Suprapubic skin (tissue), 4 donors: ENCODE data around the gene CA12. TPM values are rescaled to one million over a fixed set of nuclear protein-coding genes. Genes with fewer than 3 reads are reported as not detected.

Experiments used
- DNase-seq, 2 donors: peaks; one replicate each; pipeline ENCODE4 v3.0.0-alpha.2; 2019; ENCODE audit warnings: low spot score in 2 of 2
- H3K27ac ChIP-seq: fragments of 200-600 bp; sonication (generic); one replicate; pipeline ENCODE4 v1.5.1; 2019
- H3K27me3 ChIP-seq: fragments of 200-600 bp; sonication (generic); one replicate; pipeline ENCODE4 v1.5.1; 2019
- H3K36me3 ChIP-seq: fragments of 200-600 bp; sonication (generic); one replicate; pipeline ENCODE4 v1.5.1; 2019
- H3K4me1 ChIP-seq: fragments of 200-600 bp; sonication (generic); one replicate; pipeline ENCODE4 v1.5.1; 2019
- H3K4me3 ChIP-seq: fragments of 200-600 bp; sonication (generic); one replicate; pipeline ENCODE4 v1.5.1; 2019; ENCODE audit warnings: mild to moderate bottlenecking
- H3K9me3 ChIP-seq: fragments of 200-600 bp; sonication (generic); one replicate; pipeline ENCODE4 v1.5.1; 2019
- CTCF ChIP-seq, 2 donors: fragments of 200-600 bp in 1 of 2; fragments of 450-650 bp in 1 of 2; sonication (generic) in 1 of 2; IDR thresholded peaks; one replicate each; pipeline ENCODE4 v1.5.1; 2016 to 2019; ENCODE audit warnings: antibody characterized with exemption in 2 of 2, mild to moderate bottlenecking in 1 of 2, moderate library complexity in 1 of 2
- EP300 ChIP-seq: sonication (generic); formaldehyde crosslinking; IDR thresholded peaks from one replicate; pipeline ENCODE4 v1.6.1; 2017; ENCODE audit warnings: antibody characterized with exemption
- POLR2A ChIP-seq, 2 donors: fragments of 450-650 bp; IDR thresholded peaks; one replicate each; pipeline ENCODE4 v1.6.1; 2017; ENCODE audit warnings: antibody characterized with exemption in 2 of 2, mild to moderate bottlenecking in 2 of 2, moderate library complexity in 2 of 2
- POLR2AphosphoS5 ChIP-seq, 3 donors: sonication (generic); formaldehyde crosslinking; IDR thresholded peaks; one replicate each; pipeline ENCODE4 v1.6.1; 2017; ENCODE audit warnings: antibody characterized with exemption in 3 of 3
- WGBS: methylation state at CpG from one replicate; pipeline ENCODE4 v1.1.5; 2018; 5-methylcytosine and 5-hydroxymethylcytosine counted together
- total RNA-seq, 4 donors: library from RNA; depleted of rRNA; stranded (reverse); fragments of >200 nt; gene quantifications; one replicate each; pipeline ENCODE4 v1.1.0, GENCODE V29; 2016

Gene CA12
- total RNA-seq, 4 donors from 2014 or later = 292 to 338 (median 317) TPM

DNA sequence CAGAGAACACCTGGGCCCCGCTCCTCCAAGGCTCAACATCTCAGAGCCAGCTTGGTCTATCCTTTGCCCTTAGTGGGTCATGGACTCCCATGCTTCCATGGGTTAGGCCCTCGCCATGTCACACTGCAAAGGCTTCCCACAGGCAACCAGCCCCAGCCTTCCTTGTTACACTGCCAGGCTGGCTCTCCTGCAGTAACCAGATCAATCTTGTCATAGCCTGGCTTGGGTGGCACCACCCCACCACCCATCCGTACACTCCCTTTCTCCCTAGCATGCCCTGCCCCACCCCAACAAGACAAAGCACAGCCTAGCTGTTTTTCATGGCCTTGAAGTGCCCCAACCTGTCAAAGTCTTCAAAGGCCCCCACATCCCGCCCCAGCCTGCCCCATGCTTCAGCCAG is 30.5 kb downstream of the CA12 start:
- peaks cover 79% of the 10 kb centered on the region for H3K4me1 ChIP-seq
- H3K27ac ChIP-seq = peak overlapping the region; percentile 89
- H3K9me3 ChIP-seq = no peaks in the 10 kb centered on the region
- H3K27me3 ChIP-seq = no peaks in the 10 kb centered on the region
- no peak overlapping the region for H3K4me3 ChIP-seq
- no peak for DNase-seq
- WGBS = 53% methylated on average over 4 of the region's 4 CpGs
- H3K36me3 ChIP-seq = no peaks in the 10 kb centered on the region
- peak in 1 of 3 donors; percentile 57 for TF ChIP-seq POLR2AphosphoS5 (IDR thresholded peaks at IDR 0.05)
- no peak for TF ChIP-seq EP300
- TF ChIP-seq CTCF (IDR thresholded peaks at IDR 0.05) = no peak
- no peak for TF ChIP-seq POLR2A (IDR thresholded peaks at IDR 0.05)

- H3K4me1 ChIP-seq = peaks cover 81% of the 10 kb centered on the region
- peak overlapping the region; percentile 89 for H3K27ac ChIP-seq
- no peak overlapping the region for H3K4me3 ChIP-seq
- no peaks in the 10 kb centered on the region for H3K36me3 ChIP-seq
- H3K27me3 ChIP-seq = no peaks in the 10 kb centered on the region
- WGBS = 21% methylated on average over 5 of the region's 5 CpGs
- H3K9me3 ChIP-seq = no peaks in the 10 kb centered on the region
- DNase-seq = no peak
- TF ChIP-seq POLR2A (IDR thresholded peaks at IDR 0.05) (no peak), POLR2AphosphoS5 (IDR thresholded peaks at IDR 0.05) (peak in 1 of 3 donors; percentile 22)
Measured at GRCh38 chr15:63350178-63350621, 31.4 kb downstream of the CA12 start.

- Histone ChIP-seq H3K4me3 (no peak overlapping the region), H3K36me3 (no peaks in the 10 kb centered on the region), H3K9me3 (no peaks in the 10 kb centered on the region), H3K4me1 (peaks cover 80% of the 10 kb centered on the region), H3K27me3 (no peaks in the 10 kb centered on the region), H3K27ac (peak overlapping the region; percentile 89)
- DNase-seq = no peak
- TF ChIP-seq EP300 (no peak), CTCF (IDR thresholded peaks at IDR 0.05) (no peak), POLR2AphosphoS5 (IDR thresholded peaks at IDR 0.05) (no peak), POLR2A (IDR thresholded peaks at IDR 0.05) (no peak)
- WGBS = 74% methylated on average over 5 of the region's 5 CpGs
Measured at GRCh38 chr15:63349621-63350020, 32.0 kb downstream of the CA12 start.

- Histone ChIP-seq H3K27ac (peak overlapping the region; percentile 89), H3K9me3 (no peaks in the 10 kb centered on the region), H3K4me3 (no peak overlapping the region), H3K36me3 (no peaks in the 10 kb centered on the region), H3K27me3 (no peaks in the 10 kb centered on the region), H3K4me1 (peaks cover 80% of the 10 kb centered on the region)
- TF ChIP-seq POLR2AphosphoS5 (IDR thresholded peaks at IDR 0.05) (no peak), EP300 (no peak), CTCF (IDR thresholded peaks at IDR 0.05) (no peak), POLR2A (IDR thresholded peaks at IDR 0.05) (no peak)
- WGBS = 63% methylated on average over 6 of the region's 6 CpGs
- DNase-seq = no peak
Measured at GRCh38 chr15:63349156-63349555, 32.5 kb downstream of the CA12 start.

DNA sequence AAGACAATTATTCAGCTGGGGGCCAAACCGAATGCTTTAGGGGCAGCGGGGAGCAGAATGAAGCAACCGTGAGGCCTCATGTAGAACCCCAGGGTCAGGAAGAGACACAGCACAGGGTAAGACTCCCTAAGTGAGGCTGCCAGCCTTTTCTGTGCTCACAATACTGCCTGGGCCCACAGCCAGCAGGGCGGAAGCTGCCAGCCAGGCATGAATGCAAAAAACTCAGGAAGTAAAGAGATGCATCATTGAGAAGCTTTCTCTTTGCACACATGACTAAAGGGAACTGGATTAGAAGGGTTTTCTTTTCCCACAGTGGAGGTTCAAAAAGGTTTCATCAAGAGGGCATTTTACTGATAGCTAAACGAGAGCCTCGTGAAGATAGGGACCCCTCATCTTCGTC is 33.3 kb downstream of the CA12 start:
- TF ChIP-seq POLR2A (IDR thresholded peaks at IDR 0.05) (no peak), CTCF (IDR thresholded peaks at IDR 0.05) (no peak), POLR2AphosphoS5 (IDR thresholded peaks at IDR 0.05) (no peak), EP300 (no peak)
- Histone ChIP-seq H3K27ac (peak overlapping the region; percentile 89), H3K4me1 (peaks cover 80% of the 10 kb centered on the region), H3K9me3 (no peaks in the 10 kb centered on the region), H3K4me3 (no peak overlapping the region), H3K27me3 (no peaks in the 10 kb centered on the region), H3K36me3 (no peaks in the 10 kb centered on the region)
- peak in 1 of 2 donors; percentile 80 for DNase-seq
- WGBS = 30% methylated on average over 7 of the region's 7 CpGs
